IMR-90 (cell line): ENCODE measurements around the gene SH2B3. TPM values are rescaled to one million over a fixed set of nuclear protein-coding genes. Genes with fewer than 3 reads are reported as not detected.

Experiments
- ATAC-seq: fragments of 200-7000 bp; cut with Tn5 transposase; 2 replicates; pipeline ENCODE4 v1.9.1; 2020; ENCODE audit warnings: low read depth, mild to moderate bottlenecking, moderate library complexity
- BruUV-seq: library from RNA; stranded (reverse); fragments of 400-500 nt; replicated peaks from 2 replicates; lab custom pipeline; 2021; lab: Mats Ljungman, UMichigan
- CTCF ChIA-PET: fragments of 300-600 bp; formaldehyde crosslinking; extraction: SDS; loops from one replicate; lab custom pipeline; 2021; ENCODE audit warnings: antibody characterized with exemption; lab: Yijun Ruan, JAX
- POLR2A ChIA-PET: fragments of 300-600 bp; sonication (Branson Sonifier 250); formaldehyde crosslinking; loops from one replicate; lab custom pipeline; 2022; ENCODE audit warnings: antibody characterized with exemption; ENCODE audit not compliant: unreplicated experiment; lab: Charles Lee
- DNase-seq: peaks from one replicate; pipeline ENCODE4 v3.0.0; 2013
- H2AFZ ChIP-seq: replicated peaks from 2 replicates; pipeline ENCODE3; 2013; ENCODE audit warnings: low read length, mild to moderate bottlenecking; ENCODE audit not compliant: poor library complexity
- H2AK5ac ChIP-seq: 2 replicates; pipeline ENCODE4 v1.6.1; 2013; ENCODE audit warnings: low read depth, low read length, inconsistent platforms
- H2AK9ac ChIP-seq: replicated peaks from 2 replicates; pipeline ENCODE3; 2013; ENCODE audit warnings: mild to moderate bottlenecking, low read depth, low read length, moderate library complexity; ENCODE audit not compliant: poor library complexity
- H2BK120ac ChIP-seq: 2 replicates; pipeline ENCODE4 v1.6.1; 2013; ENCODE audit warnings: low read depth, low read length, inconsistent platforms
- H2BK15ac ChIP-seq: 3 replicates; pipeline ENCODE4 v1.6.1; 2013; ENCODE audit warnings: low read depth, low read length, inconsistent platforms
- H2BK20ac ChIP-seq: 2 replicates; pipeline ENCODE4 v1.6.1; 2013; ENCODE audit warnings: low read depth, mild to moderate bottlenecking, inconsistent platforms, low read length, moderate library complexity
- H2BK5ac ChIP-seq: 2 replicates; pipeline ENCODE4 v1.6.1; 2013; ENCODE audit warnings: mild to moderate bottlenecking, low read depth, low read length, inconsistent platforms; ENCODE audit not compliant: poor library complexity, severe bottlenecking
- H3K14ac ChIP-seq: replicated peaks from 2 replicates; pipeline ENCODE4 v1.6.1; 2013; ENCODE audit warnings: low read depth, low read length, inconsistent platforms
- H3K18ac ChIP-seq: 2 replicates; pipeline ENCODE4 v1.6.1; 2013; ENCODE audit warnings: low read depth, low read length, control low read depth
- H3K23ac ChIP-seq: 2 replicates; pipeline ENCODE4 v1.6.1; 2013; ENCODE audit warnings: low read depth, low read length, inconsistent platforms
- H3K27ac ChIP-seq: 2 replicates; pipeline ENCODE4 v1.5.1; 2013; ENCODE audit warnings: mild to moderate bottlenecking, control low read depth, low read length; ENCODE audit not compliant: insufficient read depth
- H3K27me3 ChIP-seq: 2 replicates; pipeline ENCODE4 v1.6.1; 2013; ENCODE audit warnings: low read length; ENCODE audit not compliant: control insufficient read depth, insufficient read depth
- H3K36me3 ChIP-seq: 2 replicates; pipeline ENCODE4 v1.6.1; 2013; ENCODE audit warnings: low read length, mixed read lengths; ENCODE audit not compliant: control insufficient read depth, insufficient read depth
- H3K4ac ChIP-seq: 2 replicates; pipeline ENCODE4 v1.6.1; 2013; ENCODE audit warnings: low read depth, low read length, inconsistent platforms
- H3K4me1 ChIP-seq: 2 replicates; pipeline ENCODE4 v1.6.1; 2013; ENCODE audit warnings: low read length, mixed read lengths; ENCODE audit not compliant: control insufficient read depth, insufficient read depth
- H3K4me2 ChIP-seq: 2 replicates; pipeline ENCODE4 v1.6.1; 2013; ENCODE audit warnings: low read depth, mild to moderate bottlenecking, control low read depth, low read length, moderate library complexity
- H3K4me3 ChIP-seq: 2 replicates; pipeline ENCODE4 v1.5.1; 2013; ENCODE audit warnings: low read depth, mild to moderate bottlenecking, control low read depth, low read length, moderate library complexity; ENCODE audit not compliant: insufficient read depth
- H3K56ac ChIP-seq: 2 replicates; pipeline ENCODE4 v1.6.1; 2013; ENCODE audit warnings: low read length, inconsistent platforms; ENCODE audit not compliant: insufficient read depth; ENCODE audit errors: extremely low read depth
- H3K79me1 ChIP-seq, 2 experiments: 2 replicates each; pipeline ENCODE4 v1.6.1; 2013; ENCODE audit warnings: low read length in 2 of 2, inconsistent platforms in 1 of 2, low read depth in 1 of 2
- H3K9ac ChIP-seq: 2 replicates; pipeline ENCODE4 v1.6.1; 2013; ENCODE audit warnings: low read depth, low read length, control low read depth
- H3K9me1 ChIP-seq: 2 replicates; pipeline ENCODE4 v1.6.1; 2013; ENCODE audit warnings: low read length, inconsistent platforms; ENCODE audit not compliant: insufficient read depth
- H3K9me3 ChIP-seq: 2 replicates; pipeline ENCODE4 v1.6.1; 2013; ENCODE audit warnings: low read length; ENCODE audit not compliant: control insufficient read depth, insufficient read depth
- H4K20me1 ChIP-seq: 2 replicates; pipeline ENCODE4 v1.6.1; 2013; ENCODE audit warnings: low read length, inconsistent platforms; ENCODE audit not compliant: insufficient read depth
- H4K5ac ChIP-seq: 2 replicates; pipeline ENCODE4 v1.6.1; 2013; ENCODE audit warnings: mild to moderate bottlenecking, low read depth, low read length, control low read depth
- H4K8ac ChIP-seq, 2 experiments: 2 replicates each; pipeline ENCODE4 v1.6.1; 2013; ENCODE audit warnings: low read depth in 2 of 2, low read length in 2 of 2, control low read depth in 1 of 2, inconsistent platforms in 1 of 2
- H4K91ac ChIP-seq: 2 replicates; pipeline ENCODE4 v1.6.1; 2013; ENCODE audit warnings: low read depth, low read length, inconsistent platforms; ENCODE audit not compliant: insufficient read depth
- BHLHE40 ChIP-seq: fragments of 150-350 bp; IDR thresholded peaks from 2 replicates; pipeline ENCODE4 v1.6.1; 2016; ENCODE audit warnings: mild to moderate bottlenecking, low read depth, low read length
- CEBPB ChIP-seq: IDR thresholded peaks from 2 replicates; pipeline ENCODE4 v1.6.1; 2012; ENCODE audit warnings: low read depth, low read length, improper control_type of control experiment
- CHD1 ChIP-seq: IDR thresholded peaks from 2 replicates; pipeline ENCODE4 v1.6.1; 2012; ENCODE audit warnings: low read depth, low read length, improper control_type of control experiment
- ELK1 ChIP-seq: fragments of 150-350 bp; IDR thresholded peaks from 2 replicates; pipeline ENCODE4 v1.6.1; 2016; ENCODE audit warnings: low read depth, mild to moderate bottlenecking, low read length, moderate library complexity, borderline replicate concordance
- FOS ChIP-seq: fragments of 150-350 bp; IDR thresholded peaks from 2 replicates; pipeline ENCODE4 v1.6.1; 2016; ENCODE audit warnings: low read depth, low read length
- MAFK ChIP-seq: IDR thresholded peaks from 2 replicates; pipeline ENCODE4 v1.6.1; 2012; ENCODE audit warnings: low read depth, low read length, improper control_type of control experiment
- MAZ ChIP-seq: IDR thresholded peaks from 2 replicates; pipeline ENCODE4 v1.6.1; 2012; ENCODE audit warnings: low read depth, mild to moderate bottlenecking, low read length, improper control_type of control experiment, moderate library complexity, borderline replicate concordance
- MXI1 ChIP-seq: IDR thresholded peaks from 2 replicates; pipeline ENCODE4 v1.6.1; 2012; ENCODE audit warnings: low read depth, mild to moderate bottlenecking, low read length, moderate library complexity, borderline replicate concordance
- NFE2L2 ChIP-seq: fragments of 150-350 bp; IDR thresholded peaks from 2 replicates; pipeline ENCODE4 v1.6.1; 2016; ENCODE audit warnings: low read depth, mild to moderate bottlenecking, low read length
- POLR2A ChIP-seq: IDR thresholded peaks from 2 replicates; pipeline ENCODE4 v1.6.1; 2012; ENCODE audit warnings: mild to moderate bottlenecking, low read depth, low read length
- RAD21 ChIP-seq: IDR thresholded peaks from 2 replicates; pipeline ENCODE4 v1.6.1; 2012; ENCODE audit warnings: low read length, improper control_type of control experiment
- RCOR1 ChIP-seq: IDR thresholded peaks from 2 replicates; pipeline ENCODE4 v1.6.1; 2012; ENCODE audit warnings: mild to moderate bottlenecking, low read length, improper control_type of control experiment; ENCODE audit not compliant: insufficient replicate concordance
- RFX5 ChIP-seq: IDR thresholded peaks from 2 replicates; pipeline ENCODE4 v1.8.0; 2012; ENCODE audit warnings: low read depth, mild to moderate bottlenecking, low read length, moderate library complexity
- SMC3 ChIP-seq: fragments of 150-350 bp; IDR thresholded peaks from 2 replicates; pipeline ENCODE4 v1.6.1; 2016; ENCODE audit warnings: low read depth, mild to moderate bottlenecking, antibody characterized with exemption, low read length, moderate library complexity
- WGBS, 2 experiments: methylation state at CpG; one replicate each; pipeline versions ENCODE4 v1.1.5 to v1.1.7; 2013; ENCODE audit warnings: missing lambda C conversion rate in 2 of 2; ENCODE audit not compliant: insufficient read length in 1 of 2; ENCODE audit errors: extremely low coverage in 2 of 2; 5-methylcytosine and 5-hydroxymethylcytosine counted together
- dilution Hi-C: fragments of 300-500 bp; cut with HindIII; formaldehyde crosslinking; loops from one replicate; pipeline ENCODE4 v1.14.3; 2018; ENCODE audit warnings: low sequenced_read_pairs; ENCODE audit not compliant: unreplicated experiment
- in situ Hi-C: fragments of 300-500 bp; cut with MboI; formaldehyde crosslinking; loops from 3 replicates; pipeline ENCODE4 v1.14.3; 2019; ENCODE audit warnings: low sequenced_read_pairs, inconsistent platforms, mixed read lengths
- intact Hi-C: fragments of 100-400 bp; cut with micrococcal nuclease; formaldehyde crosslinking; loops from 2 replicates; pipeline ENCODE4 v1.10.0; 2022
- polyA plus RNA-seq, 3 experiments: library from polyadenylated mRNA; depleted of rRNA; stranded (reverse); fragments of >200 nt; gene quantifications; 2 replicates each; pipeline ENCODE4 v1.2.3, GENCODE V29; 2012; ENCODE audit warnings: low replicate concordance in 1 of 3
- total RNA-seq: library from RNA; depleted of rRNA; stranded (reverse); fragments of >200 nt; gene quantifications from 2 replicates; pipeline ENCODE4 v1.2.3, GENCODE V29; 2012
- TF ChIP-seq, protein P1 (sequence below): fragments of 150-350 bp; IDR thresholded peaks from 2 replicates; pipeline ENCODE4 v1.6.1; 2017; ENCODE audit warnings: mild to moderate bottlenecking, antibody characterized with exemption, low read length, low read depth
- TF ChIP-seq, protein P2 (sequence below): conservative IDR thresholded peaks from 2 replicates; pipeline ENCODE4 v1.5.1; 2012; ENCODE audit warnings: mild to moderate bottlenecking, low read depth, low read length, improper control_type of control experiment

SH2B3 gene
- total and polyA plus RNA-seq, 2 of the 4 experiments (the other 2 are of a cell fraction): 9.3 to 20.2 TPM

DNA sequence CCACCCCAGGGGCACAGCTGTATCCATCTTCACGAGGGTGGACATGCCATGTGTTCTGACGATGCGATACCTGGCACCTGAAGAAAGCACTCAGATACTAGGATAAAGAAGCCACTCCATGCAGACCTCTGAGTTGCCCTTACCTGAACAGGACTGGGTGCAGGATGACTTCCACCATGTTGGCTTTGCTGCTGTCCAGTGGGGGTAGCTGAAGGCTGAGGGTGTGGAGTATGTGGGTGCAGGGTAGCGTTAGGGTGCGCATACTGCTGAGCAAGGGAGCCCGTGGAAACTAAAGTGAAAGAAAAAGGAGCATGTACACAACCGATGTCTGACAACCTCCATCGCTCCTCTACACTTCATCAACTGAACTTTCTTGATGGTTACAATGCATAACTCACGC, 51.3 kb downstream of the SH2B3 start:
- H2BK5ac ChIP-seq: no peak overlapping the region
- in situ Hi-C loops (no loop called here), intact Hi-C loops (no loop called here), dilution Hi-C loops (no loop called here)
- BruUV-seq: no TSS peak
- H3K14ac ChIP-seq: no peak overlapping the region
- peaks cover 52% of the 10 kb centered on the region for H3K36me3 ChIP-seq
- no peak overlapping the region for H2AFZ ChIP-seq
- no peak overlapping the region for H3K23ac ChIP-seq
- H4K20me1 ChIP-seq: peaks cover 31% of the 10 kb centered on the region
- H2BK120ac ChIP-seq: no peak overlapping the region
- no peak overlapping the region for H3K4ac ChIP-seq
- no peak for TF ChIP-seq MAFK
- TF ChIP-seq MXI1: no peak
- TF ChIP-seq CHD1: no peak
- no peak for TF ChIP-seq ELK1
- TF ChIP-seq, protein P1, sequence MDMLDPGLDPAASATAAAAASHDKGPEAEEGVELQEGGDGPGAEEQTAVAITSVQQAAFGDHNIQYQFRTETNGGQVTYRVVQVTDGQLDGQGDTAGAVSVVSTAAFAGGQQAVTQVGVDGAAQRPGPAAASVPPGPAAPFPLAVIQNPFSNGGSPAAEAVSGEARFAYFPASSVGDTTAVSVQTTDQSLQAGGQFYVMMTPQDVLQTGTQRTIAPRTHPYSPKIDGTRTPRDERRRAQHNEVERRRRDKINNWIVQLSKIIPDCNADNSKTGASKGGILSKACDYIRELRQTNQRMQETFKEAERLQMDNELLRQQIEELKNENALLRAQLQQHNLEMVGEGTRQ: no peak
- no peak for TF ChIP-seq SMC3
- TF ChIP-seq, protein P2, sequence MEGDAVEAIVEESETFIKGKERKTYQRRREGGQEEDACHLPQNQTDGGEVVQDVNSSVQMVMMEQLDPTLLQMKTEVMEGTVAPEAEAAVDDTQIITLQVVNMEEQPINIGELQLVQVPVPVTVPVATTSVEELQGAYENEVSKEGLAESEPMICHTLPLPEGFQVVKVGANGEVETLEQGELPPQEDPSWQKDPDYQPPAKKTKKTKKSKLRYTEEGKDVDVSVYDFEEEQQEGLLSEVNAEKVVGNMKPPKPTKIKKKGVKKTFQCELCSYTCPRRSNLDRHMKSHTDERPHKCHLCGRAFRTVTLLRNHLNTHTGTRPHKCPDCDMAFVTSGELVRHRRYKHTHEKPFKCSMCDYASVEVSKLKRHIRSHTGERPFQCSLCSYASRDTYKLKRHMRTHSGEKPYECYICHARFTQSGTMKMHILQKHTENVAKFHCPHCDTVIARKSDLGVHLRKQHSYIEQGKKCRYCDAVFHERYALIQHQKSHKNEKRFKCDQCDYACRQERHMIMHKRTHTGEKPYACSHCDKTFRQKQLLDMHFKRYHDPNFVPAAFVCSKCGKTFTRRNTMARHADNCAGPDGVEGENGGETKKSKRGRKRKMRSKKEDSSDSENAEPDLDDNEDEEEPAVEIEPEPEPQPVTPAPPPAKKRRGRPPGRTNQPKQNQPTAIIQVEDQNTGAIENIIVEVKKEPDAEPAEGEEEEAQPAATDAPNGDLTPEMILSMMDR: no peak
- no peak for TF ChIP-seq CEBPB
- no peak for TF ChIP-seq MAZ
- no peak for TF ChIP-seq BHLHE40
- TF ChIP-seq POLR2A: no peak
- no peak for TF ChIP-seq RCOR1
- TF ChIP-seq NFE2L2: no peak
- TF ChIP-seq RFX5: no peak
- no peak for TF ChIP-seq FOS
- no peak for TF ChIP-seq RAD21
- DNase-seq (no peak), ATAC-seq (no peak)
- no peak overlapping the region for H3K4me2 ChIP-seq
- no peak overlapping the region for H2BK15ac ChIP-seq
- H3K56ac ChIP-seq: no peak overlapping the region
- no peaks in the 10 kb centered on the region for H3K9me3 ChIP-seq
- no peak overlapping the region; the same call in 1 of the 2 replicates for H2AK5ac ChIP-seq
- peaks cover 14% of the 10 kb centered on the region for H3K4me1 ChIP-seq
- H3K4me3 ChIP-seq: no peak overlapping the region
- ChIA-PET POLR2A (no interaction called here), CTCF (interaction anchor here (1.6 kb wide), 1 partner anchor 61 kb away, joined by 9 read pairs; no protein-coding TSS in a partner anchor)
- no peak overlapping the region for H2BK20ac ChIP-seq
- no peak overlapping the region for H3K27ac ChIP-seq
- no peak overlapping the region for H4K91ac ChIP-seq
- H3K9ac ChIP-seq: no peak overlapping the region
- WGBS, 2 experiments: 100% methylated on average over 2 of the region's 9 CpGs; no CpG with 5 or more reads in 1 of the 2 experiments
- no peak overlapping the region for H3K18ac ChIP-seq
- no peak overlapping the region for H4K5ac ChIP-seq
- peaks cover 18 to 69% of the 10 kb centered on the region in 2 experiments for H3K79me1 ChIP-seq
- peaks cover 16% of the 10 kb centered on the region for H3K9me1 ChIP-seq
- H3K27me3 ChIP-seq: no peaks in the 10 kb centered on the region
- H4K8ac ChIP-seq: no peak overlapping the region
- no peak overlapping the region for H2AK9ac ChIP-seq
